Sigmoid colon (tissue), 7 donors: ENCODE data around the gene SLC15A5. TPM values are rescaled to one million over a fixed set of nuclear protein-coding genes. Genes with fewer than 3 reads are reported as not detected.
A peak's percentile ranks its signal among the peaks of the same experiment; 100 is the strongest.

ENCODE experiments used
- DNase-seq: peaks from one replicate; pipeline ENCODE4 v3.0.0-alpha.2; 2019
- H3K27ac ChIP-seq, 4 donors: fragments of 200-600 bp; sonication (generic); one replicate each; pipeline ENCODE4 v1.5.1; 2016 to 2019; ENCODE audit warnings: mild to moderate bottlenecking in 1 of 4
- H3K27me3 ChIP-seq, 3 donors: fragments of 200-600 bp; sonication (generic); one replicate each; pipeline ENCODE4 v1.5.1; 2019; ENCODE audit warnings: mild to moderate bottlenecking in 1 of 3
- H3K36me3 ChIP-seq, 4 donors: fragments of 200-600 bp; sonication (generic); one replicate each; pipeline ENCODE4 v1.5.1; 2016 to 2019
- H3K4me1 ChIP-seq, 4 donors: fragments of 200-600 bp; sonication (generic); one replicate each; pipeline ENCODE4 v1.5.1; 2017 to 2019
- H3K4me3 ChIP-seq, 4 donors: fragments of 200-600 bp; sonication (generic); one replicate each; pipeline ENCODE4 v1.5.1; 2017 to 2019; ENCODE audit warnings: mild to moderate bottlenecking in 2 of 4, moderate library complexity in 1 of 4
- H3K9me3 ChIP-seq, 4 donors: fragments of 200-600 bp in 3 of 4; sonication (generic) in 3 of 4; one replicate each; pipeline versions ENCODE4 v1.5.1 to v1.6.1; 2013 to 2019
- CTCF ChIP-seq, 4 experiments: fragments of 450-650 bp in 3 of 4; fragments of 200-600 bp in 1 of 4; IDR thresholded peaks; one replicate each; pipeline ENCODE4 v1.5.1; 2016 to 2019; ENCODE audit warnings: antibody characterized with exemption in 4 of 4, mild to moderate bottlenecking in 3 of 4, moderate library complexity in 2 of 4
- EP300 ChIP-seq, 4 donors: sonication (generic); formaldehyde crosslinking; IDR thresholded peaks; one replicate each; pipeline ENCODE4 v1.6.1; 2017; ENCODE audit warnings: antibody characterized with exemption in 4 of 4
- POLR2A ChIP-seq, 2 donors: fragments of 450-650 bp; IDR thresholded peaks; one replicate each; pipeline ENCODE4 v1.6.1; 2016; ENCODE audit warnings: antibody characterized with exemption in 2 of 2, mild to moderate bottlenecking in 2 of 2, moderate library complexity in 2 of 2
- POLR2AphosphoS5 ChIP-seq, 4 donors: sonication (generic); formaldehyde crosslinking; IDR thresholded peaks; one replicate each; pipeline ENCODE4 v1.6.1; 2017; ENCODE audit warnings: antibody characterized with exemption in 4 of 4
- WGBS, 2 donors: extraction: QIAGEN DNeasy Blood & Tissue Kit; methylation state at CpG; one replicate each; pipeline ENCODE4 v1.1.7; 2013; 5-methylcytosine and 5-hydroxymethylcytosine counted together
- intact Hi-C: fragments of 100-400 bp; cut with DNase I; formaldehyde crosslinking; loops from one replicate; pipeline ENCODE4 v1.15.1; 2023
- polyA plus RNA-seq, 3 donors: library from polyadenylated mRNA; stranded (reverse); fragments of 200-250 nt; gene quantifications; one replicate each; pipeline ENCODE4 v1.2.3, GENCODE V29; 2013
- total RNA-seq, 4 donors: library from RNA; depleted of rRNA; stranded (reverse); fragments of >200 nt; gene quantifications; one replicate each; pipeline ENCODE4 v1.1.0, GENCODE V29; 2016
- donor health status: healthy with polysubstance abuse.
- donor health status: Bipolar disorder and iron deficiency.
- donor health status: healthy.

SLC15A5 gene
- total and polyA plus RNA-seq, 7 donors, result not detected

GRCh38 chr12:16300736-16301135 lies 23.3 kb upstream of the SLC15A5 start:
- H3K9me3 ChIP-seq, result no peaks in the 10 kb centered on the region
- TF ChIP-seq EP300 (IDR thresholded peaks at IDR 0.05), result no peak
- peak in 2 of 4 donors; percentile 12 to 21 for TF ChIP-seq POLR2AphosphoS5 (IDR thresholded peaks at IDR 0.05)
- H3K36me3 ChIP-seq, result no peaks in the 10 kb centered on the region
- H3K27me3 ChIP-seq, result no peaks in the 10 kb centered on the region
- H3K4me3 ChIP-seq, result no peak overlapping the region
- intact Hi-C loops, result no loop called here
- 86 to 96% methylated on average over 7 of the region's 7 CpGs for WGBS, 2 donors
- H3K27ac ChIP-seq, result peak overlapping the region; percentile 35 to 56 (median 48)
- peaks cover 0 to 30% (median 24%) of the 10 kb centered on the region in 4 donors for H3K4me1 ChIP-seq
- peak; percentile 74 for DNase-seq

- Histone ChIP-seq H3K36me3 (no peaks in the 10 kb centered on the region), H3K27me3 (no peaks in the 10 kb centered on the region), H3K4me3 (no peak overlapping the region), H3K27ac (peak overlapping the region; percentile 35 to 56 (median 48)), H3K4me1 (peaks cover 0 to 30% (median 24%) of the 10 kb centered on the region in 4 donors), H3K9me3 (no peaks in the 10 kb centered on the region)
- TF ChIP-seq EP300 (IDR thresholded peaks at IDR 0.05), result no peak
- no peak for TF ChIP-seq POLR2A (IDR thresholded peaks at IDR 0.05)
- TF ChIP-seq CTCF (IDR thresholded peaks at IDR 0.05), result no peak
- no peak for DNase-seq
- intact Hi-C loops, result no loop called here
- WGBS, 2 donors, result 47 to 69% methylated on average over 1 of the region's 1 CpG
These were observed 22.6 kb upstream of the SLC15A5 start for GRCh38 chr12:16300122-16300521.

DNA sequence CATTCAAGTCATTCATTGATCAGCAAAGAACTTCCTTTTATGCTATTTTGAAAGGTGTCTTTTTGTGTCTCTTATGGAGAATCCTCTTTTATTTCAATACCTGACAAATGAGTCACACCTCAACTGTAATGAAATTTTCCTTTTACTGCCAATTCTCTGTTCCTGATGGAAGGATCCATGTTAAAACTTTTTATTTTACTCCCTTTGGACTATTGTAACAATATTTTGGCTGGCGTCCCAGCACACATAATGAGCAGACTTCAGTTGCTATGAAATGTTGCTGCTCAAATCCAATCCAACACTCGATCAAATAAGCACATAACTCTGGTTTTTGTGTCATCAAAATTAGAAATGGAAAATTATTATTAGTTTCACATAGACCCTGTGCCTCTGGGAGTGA lies 21.9 kb upstream of the SLC15A5 start:
- no peak overlapping the region for H3K27ac ChIP-seq
- H3K36me3 ChIP-seq, result no peaks in the 10 kb centered on the region
- H3K9me3 ChIP-seq, result no peaks in the 10 kb centered on the region
- 16 to 61% methylated on average over 2 of the region's 2 CpGs for WGBS, 2 donors
- intact Hi-C loops, result no loop called here
- TF ChIP-seq POLR2AphosphoS5 (IDR thresholded peaks at IDR 0.05) (no peak), EP300 (IDR thresholded peaks at IDR 0.05) (no peak), POLR2A (IDR thresholded peaks at IDR 0.05) (no peak), CTCF (IDR thresholded peaks at IDR 0.05) (no peak)
- no peak for DNase-seq
- peaks cover 0 to 31% (median 26%) of the 10 kb centered on the region in 4 donors for H3K4me1 ChIP-seq
- H3K27me3 ChIP-seq, result no peaks in the 10 kb centered on the region
- no peak overlapping the region for H3K4me3 ChIP-seq

DNA sequence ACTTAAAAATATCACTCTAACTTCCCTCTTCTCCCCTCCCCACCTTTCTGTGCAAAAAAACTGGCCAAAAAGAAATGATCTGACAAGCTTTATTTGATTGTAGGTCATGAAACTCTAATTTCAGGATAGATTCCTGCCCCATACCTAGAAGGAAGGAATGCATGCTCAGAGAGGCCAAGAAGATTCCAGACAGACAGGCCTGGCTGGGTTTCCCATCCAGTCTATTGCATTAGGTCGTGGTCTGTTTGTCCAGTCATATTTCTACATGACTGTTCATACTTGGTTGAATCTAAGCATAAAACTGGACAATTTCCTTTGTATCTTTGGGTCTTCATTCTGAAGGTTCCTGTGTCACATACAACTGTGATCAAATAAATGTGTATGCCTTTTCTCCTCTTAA lies 20.0 kb upstream of the SLC15A5 start:
- no peaks in the 10 kb centered on the region for H3K36me3 ChIP-seq
- no peaks in the 10 kb centered on the region for H3K27me3 ChIP-seq
- DNase-seq, result no peak
- TF ChIP-seq POLR2AphosphoS5 (IDR thresholded peaks at IDR 0.05) (no peak), POLR2A (IDR thresholded peaks at IDR 0.05) (no peak), CTCF (IDR thresholded peaks at IDR 0.05) (no peak), EP300 (IDR thresholded peaks at IDR 0.05) (no peak)
- H3K4me1 ChIP-seq, result peaks cover 0 to 26% (median 23%) of the 10 kb centered on the region in 4 donors
- WGBS, 2 donors, result 59 to 68% methylated on average over 1 of the region's 1 CpG
- H3K4me3 ChIP-seq, result no peak overlapping the region
- H3K27ac ChIP-seq, result no peak overlapping the region
- no peaks in the 10 kb centered on the region for H3K9me3 ChIP-seq
- intact Hi-C loops, result no loop called here

GRCh38 chr12:16294376-16294956 lies 17.0 kb upstream of the SLC15A5 start:
- Histone ChIP-seq H3K9me3 (no peaks in the 10 kb centered on the region), H3K4me3 (no peak overlapping the region), H3K36me3 (no peaks in the 10 kb centered on the region), H3K27me3 (no peaks in the 10 kb centered on the region), H3K27ac (no peak overlapping the region), H3K4me1 (peaks cover 0 to 9% (median 2%) of the 10 kb centered on the region in 4 donors)
- intact Hi-C loops, result no loop called here
- DNase-seq, result no peak
- no peak for TF ChIP-seq EP300 (IDR thresholded peaks at IDR 0.05)
- no peak for TF ChIP-seq CTCF (IDR thresholded peaks at IDR 0.05)
- TF ChIP-seq POLR2A (IDR thresholded peaks at IDR 0.05), result no peak
- TF ChIP-seq POLR2AphosphoS5 (IDR thresholded peaks at IDR 0.05), result no peak
- 2 to 35% methylated on average over 1 of the region's 1 CpG for WGBS, 2 donors
